ENCODE data around the gene FAM47E. TPM values are rescaled to one million over a fixed set of nuclear protein-coding genes. Genes with fewer than 3 reads are reported as not detected.
A peak's percentile ranks its signal among the peaks of the same experiment; 100 is the strongest.

FAM47E gene
- 2.9 TPM for total RNA-seq (ENCODE audit: unreplicated experiment)
- long read RNA-seq, partial matches to known transcripts = 0 of 1 reads
- long read RNA-seq, other reads (novel, unspliced or antisense) = 1 of 1 reads

GRCh38 chr4:76251441-76252270 lies at the start of gene FAM47E:
TSS of gene FAM47E (plus strand) at chr4:76251721. CDS start at chr4:76251747, 26 bp downstream.
- peak; percentile 39 for TF ChIP-seq CTCF (IDR thresholded peaks at IDR 0.05; ENCODE audit: partially characterized antibody, unreplicated experiment)
- H3K27me3 Mint-ChIP-seq (ENCODE audit: unreplicated experiment) = peaks cover 14% of the 10 kb centered on the region

DNA sequence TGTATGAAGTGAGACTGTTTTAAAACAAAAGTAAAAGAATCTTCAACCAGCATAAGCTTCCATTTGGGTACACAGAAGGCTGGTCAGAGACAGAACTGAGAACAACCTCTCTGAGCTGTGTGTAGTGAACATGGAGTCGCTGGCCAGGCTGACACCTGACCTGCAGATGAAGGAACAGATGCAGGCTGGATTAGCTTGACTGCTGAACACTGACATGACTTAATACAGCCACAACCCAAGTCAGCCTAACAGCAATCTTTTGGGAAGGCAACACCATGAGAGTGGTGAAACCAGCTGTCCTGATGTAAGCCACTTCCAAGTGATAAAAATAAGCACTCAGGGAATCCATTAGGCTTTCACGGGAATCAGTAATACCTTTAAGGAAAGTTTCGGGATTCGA lies 48.0 kb upstream of the FAM47E start:
- Mint-ChIP-seq H3K4me3 (ENCODE audit: unreplicated experiment) (no peak overlapping the region), H3K27ac (ENCODE audit: unreplicated experiment) (peak overlapping the region; percentile 74), H3K36me3 (ENCODE audit: unreplicated experiment) (no peaks in the 10 kb centered on the region), H3K4me1 (ENCODE audit: low read depth, unreplicated experiment) (peaks cover 76% of the 10 kb centered on the region), H3K9me3 (ENCODE audit: unreplicated experiment) (peaks cover 9% of the 10 kb centered on the region), H3K27me3 (ENCODE audit: unreplicated experiment) (peaks cover 12% of the 10 kb centered on the region)
- DNase-seq = peak; percentile 43
- TF ChIP-seq CTCF (IDR thresholded peaks at IDR 0.05; ENCODE audit: partially characterized antibody, unreplicated experiment) = no peak

More at GRCh38 chr4:76251441-76252270, at the start of gene FAM47E:
- Mint-ChIP-seq H3K36me3 (ENCODE audit: unreplicated experiment) (no peaks in the 10 kb centered on the region), H3K4me3 (ENCODE audit: unreplicated experiment) (peak within 1 kb of the TSS; percentile 92), H3K4me1 (ENCODE audit: low read depth, unreplicated experiment) (peaks cover 29% of the 10 kb centered on the region), H3K27ac (ENCODE audit: unreplicated experiment) (peak within 1 kb of the TSS; percentile 98), H3K9me3 (ENCODE audit: unreplicated experiment) (peaks cover 18% of the 10 kb centered on the region)
- DNase-seq = peak; percentile 91

DNA sequence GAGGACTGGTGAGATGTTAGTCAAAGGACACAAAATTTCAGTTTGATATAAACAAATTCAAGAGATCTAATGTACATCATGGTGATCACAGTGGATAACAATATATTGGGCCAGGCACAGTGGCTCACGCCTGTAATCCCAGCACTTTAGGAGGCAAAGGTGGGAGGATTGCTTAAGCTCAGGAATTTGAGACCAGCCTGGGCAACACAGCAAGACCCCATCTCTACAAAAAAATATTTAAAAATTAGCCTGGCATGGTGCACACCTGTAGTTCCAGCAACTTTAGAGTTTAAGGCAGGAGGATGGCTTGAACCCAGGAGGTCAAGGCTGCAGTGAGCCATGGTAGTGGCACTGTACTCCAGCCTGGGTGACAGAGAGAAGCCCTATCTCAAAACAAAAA lies 46.6 kb upstream of the FAM47E start:
- TF ChIP-seq CTCF (IDR thresholded peaks at IDR 0.05; ENCODE audit: partially characterized antibody, unreplicated experiment) = no peak
- Mint-ChIP-seq H3K4me3 (ENCODE audit: unreplicated experiment) (peak overlapping the region; percentile 47), H3K27me3 (ENCODE audit: unreplicated experiment) (peaks cover 10% of the 10 kb centered on the region), H3K36me3 (ENCODE audit: unreplicated experiment) (no peaks in the 10 kb centered on the region), H3K9me3 (ENCODE audit: unreplicated experiment) (peaks cover 7% of the 10 kb centered on the region), H3K4me1 (ENCODE audit: low read depth, unreplicated experiment) (peaks cover 73% of the 10 kb centered on the region), H3K27ac (ENCODE audit: unreplicated experiment) (peak overlapping the region; percentile 74)
- no peak for DNase-seq

DNA sequence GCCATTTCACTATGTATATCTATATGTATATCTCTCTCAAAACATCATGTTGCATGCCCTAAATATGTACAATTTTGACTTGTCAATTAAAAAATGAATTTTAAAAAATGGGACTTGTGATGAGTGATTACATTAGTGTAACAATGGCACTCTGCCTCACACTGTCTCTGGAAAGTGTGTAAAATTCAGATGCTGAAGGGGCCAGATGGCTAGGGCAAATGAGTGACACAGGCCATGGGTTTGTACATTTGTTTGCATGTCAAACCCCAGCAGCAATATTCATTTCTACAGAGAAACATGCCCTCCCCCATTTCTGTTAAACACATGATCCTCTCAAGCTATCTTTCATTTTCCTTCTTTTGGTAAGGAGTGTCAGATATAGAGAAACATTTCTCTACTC lies 46.0 kb upstream of the FAM47E start:
- TF ChIP-seq CTCF (IDR thresholded peaks at IDR 0.05; ENCODE audit: partially characterized antibody, unreplicated experiment) = no peak
- peak overlapping the region; percentile 87 for H3K4me3 Mint-ChIP-seq (ENCODE audit: unreplicated experiment)
- H3K4me1 Mint-ChIP-seq (ENCODE audit: low read depth, unreplicated experiment) = peaks cover 73% of the 10 kb centered on the region
- DNase-seq = no peak
- H3K9me3 Mint-ChIP-seq (ENCODE audit: unreplicated experiment) = peaks cover 7% of the 10 kb centered on the region
- peaks cover 10% of the 10 kb centered on the region for H3K27me3 Mint-ChIP-seq (ENCODE audit: unreplicated experiment)
- no peaks in the 10 kb centered on the region for H3K36me3 Mint-ChIP-seq (ENCODE audit: unreplicated experiment)
- peak overlapping the region; percentile 97 for H3K27ac Mint-ChIP-seq (ENCODE audit: unreplicated experiment)

Measured in glutamatergic neuron (in vitro differentiated cells).